DOHH2 (cell line): Measurements from ENCODE around the gene RNLS.

Experiments used
- H3F3A ChIP-seq: fragments of 200-600 bp; sonication (generic), shearing (Covaris generic); 2 replicates; pipeline ENCODE4 v1.6.0; 2016; ENCODE audit warnings: antibody characterized with exemption, mild to moderate bottlenecking; ENCODE audit not compliant: control insufficient read depth, insufficient read depth
- H3K27ac ChIP-seq: fragments of 200-600 bp; sonication (generic); 2 replicates; pipeline ENCODE4 v1.5.1; 2014; ENCODE audit warnings: low read depth, mild to moderate bottlenecking, low read length, moderate library complexity
- H3K27me3 ChIP-seq: fragments of 200-600 bp; sonication (generic); 2 replicates; pipeline ENCODE4 v1.6.1; 2014; ENCODE audit warnings: mild to moderate bottlenecking, low read length, mixed read lengths; ENCODE audit not compliant: control insufficient read depth
- H3K36me3 ChIP-seq: fragments of 200-600 bp; sonication (generic); 2 replicates; pipeline ENCODE4 v1.6.1; 2014; ENCODE audit warnings: mild to moderate bottlenecking, low read length, moderate library complexity, mixed read lengths; ENCODE audit not compliant: control insufficient read depth
- H3K4me1 ChIP-seq: fragments of 200-600 bp; sonication (generic); 2 replicates; pipeline ENCODE4 v1.6.1; 2014; ENCODE audit warnings: mild to moderate bottlenecking, low read length, mixed read lengths; ENCODE audit not compliant: control insufficient read depth
- H3K4me2 ChIP-seq: fragments of 200-600 bp; sonication (generic); 2 replicates; pipeline ENCODE4 v1.6.0; 2014; ENCODE audit warnings: mild to moderate bottlenecking, low read length, moderate library complexity
- H3K4me3 ChIP-seq: fragments of 200-600 bp; sonication (generic); 2 replicates; pipeline ENCODE4 v1.5.1; 2014; ENCODE audit warnings: mild to moderate bottlenecking, low read length, mixed read lengths
- H3K79me2 ChIP-seq: fragments of 200-600 bp; sonication (generic); 2 replicates; pipeline ENCODE4 v1.6.1; 2014; ENCODE audit warnings: mild to moderate bottlenecking, low read length, mixed read lengths; ENCODE audit not compliant: control insufficient read depth
- H3K9me2 ChIP-seq: fragments of 200-600 bp; sonication (generic); replicated peaks from 2 replicates; pipeline ENCODE4 v1.6.1; 2014; ENCODE audit warnings: mild to moderate bottlenecking, low read length, mixed read lengths; ENCODE audit not compliant: control insufficient read depth
- H3K9me3 ChIP-seq: fragments of 200-600 bp; sonication (generic); 2 replicates; pipeline ENCODE4 v1.6.1; 2014; ENCODE audit warnings: antibody characterized with exemption, low read length, mixed read lengths; ENCODE audit not compliant: control insufficient read depth, insufficient read depth
- H4K20me1 ChIP-seq: fragments of 200-600 bp; sonication (generic); 2 replicates; pipeline ENCODE4 v1.6.0; 2014; ENCODE audit warnings: low read depth, mild to moderate bottlenecking, antibody characterized with exemption, low read length, moderate library complexity; ENCODE audit not compliant: control insufficient read depth, insufficient read depth
- EZH2phosphoT487 ChIP-seq: fragments of 200-600 bp; sonication (generic); IDR thresholded peaks from 2 replicates; pipeline ENCODE4 v1.6.1; 2017; ENCODE audit warnings: borderline replicate concordance, mild to moderate bottlenecking, antibody characterized with exemption, low read length, moderate library complexity, mixed read lengths
- TF ChIP-seq, protein P1 (sequence below): fragments of 200-600 bp; sonication (generic); IDR thresholded peaks from one replicate; pipeline ENCODE4 v1.5.1; 2014; ENCODE audit warnings: antibody characterized with exemption, mild to moderate bottlenecking, low read depth, low read length; ENCODE audit not compliant: poor library complexity, severe bottlenecking

Gene RNLS

GRCh38 chr10:88463811-88464210 lies 119.3 kb downstream of the RNLS start:
- TF ChIP-seq EZH2phosphoT487 = no peak
- TF ChIP-seq, protein P1, sequence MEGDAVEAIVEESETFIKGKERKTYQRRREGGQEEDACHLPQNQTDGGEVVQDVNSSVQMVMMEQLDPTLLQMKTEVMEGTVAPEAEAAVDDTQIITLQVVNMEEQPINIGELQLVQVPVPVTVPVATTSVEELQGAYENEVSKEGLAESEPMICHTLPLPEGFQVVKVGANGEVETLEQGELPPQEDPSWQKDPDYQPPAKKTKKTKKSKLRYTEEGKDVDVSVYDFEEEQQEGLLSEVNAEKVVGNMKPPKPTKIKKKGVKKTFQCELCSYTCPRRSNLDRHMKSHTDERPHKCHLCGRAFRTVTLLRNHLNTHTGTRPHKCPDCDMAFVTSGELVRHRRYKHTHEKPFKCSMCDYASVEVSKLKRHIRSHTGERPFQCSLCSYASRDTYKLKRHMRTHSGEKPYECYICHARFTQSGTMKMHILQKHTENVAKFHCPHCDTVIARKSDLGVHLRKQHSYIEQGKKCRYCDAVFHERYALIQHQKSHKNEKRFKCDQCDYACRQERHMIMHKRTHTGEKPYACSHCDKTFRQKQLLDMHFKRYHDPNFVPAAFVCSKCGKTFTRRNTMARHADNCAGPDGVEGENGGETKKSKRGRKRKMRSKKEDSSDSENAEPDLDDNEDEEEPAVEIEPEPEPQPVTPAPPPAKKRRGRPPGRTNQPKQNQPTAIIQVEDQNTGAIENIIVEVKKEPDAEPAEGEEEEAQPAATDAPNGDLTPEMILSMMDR = no peak
- Histone ChIP-seq H4K20me1 (no peaks in the 10 kb centered on the region), H3K4me3 (no peak overlapping the region), H3K27ac (no peak overlapping the region), H3K9me3 (no peaks in the 10 kb centered on the region), H3K79me2 (no peaks in the 10 kb centered on the region), H3K4me1 (no peaks in the 10 kb centered on the region), H3F3A (no peaks in the 10 kb centered on the region), H3K4me2 (no peak overlapping the region), H3K9me2 (no peaks in the 10 kb centered on the region), H3K36me3 (no peaks in the 10 kb centered on the region), H3K27me3 (no peaks in the 10 kb centered on the region)

- H3K27ac ChIP-seq = no peak overlapping the region
- H3K79me2 ChIP-seq = no peaks in the 10 kb centered on the region
- no peaks in the 10 kb centered on the region for H3K9me3 ChIP-seq
- no peaks in the 10 kb centered on the region for H3F3A ChIP-seq
- H3K27me3 ChIP-seq = no peaks in the 10 kb centered on the region
- no peaks in the 10 kb centered on the region for H3K9me2 ChIP-seq
- H4K20me1 ChIP-seq = no peaks in the 10 kb centered on the region
- H3K4me3 ChIP-seq = no peak overlapping the region
- no peak for TF ChIP-seq EZH2phosphoT487
- TF ChIP-seq, protein P1 = no peak
- no peak overlapping the region for H3K4me2 ChIP-seq
- H3K36me3 ChIP-seq = no peaks in the 10 kb centered on the region
- no peaks in the 10 kb centered on the region for H3K4me1 ChIP-seq
Observed at GRCh38 chr10:88461426-88461825, 121.7 kb downstream of the RNLS start.

GRCh38 chr10:88459530-88459929 lies 123.6 kb downstream of the RNLS start:
- Histone ChIP-seq H3K36me3 (no peaks in the 10 kb centered on the region), H3K4me2 (no peak overlapping the region), H4K20me1 (no peaks in the 10 kb centered on the region), H3K9me3 (no peaks in the 10 kb centered on the region), H3K27me3 (no peaks in the 10 kb centered on the region), H3K79me2 (no peaks in the 10 kb centered on the region), H3F3A (no peaks in the 10 kb centered on the region), H3K4me3 (no peak overlapping the region), H3K4me1 (no peaks in the 10 kb centered on the region), H3K27ac (no peak overlapping the region), H3K9me2 (no peaks in the 10 kb centered on the region)
- no peak for TF ChIP-seq EZH2phosphoT487
- TF ChIP-seq, protein P1 = no peak

DNA sequence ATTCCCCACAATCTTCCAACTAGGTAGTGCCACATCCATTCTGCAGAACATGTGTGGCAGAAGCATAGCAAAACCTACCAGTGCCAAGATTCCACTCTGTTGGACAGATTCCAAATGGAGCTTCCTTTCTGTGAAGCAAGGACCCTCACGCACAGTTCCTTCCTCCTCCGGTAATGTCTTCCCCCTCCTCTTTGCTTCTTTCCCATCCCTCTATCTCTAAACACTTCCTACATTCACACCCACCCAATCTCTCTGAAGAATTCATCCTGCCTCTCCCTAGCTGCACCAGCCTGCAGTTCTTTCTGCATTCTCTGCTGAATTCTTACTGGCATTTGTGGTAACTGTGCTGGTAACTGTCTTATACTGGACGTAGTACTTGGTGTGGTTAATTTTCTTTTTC lies 124.9 kb downstream of the RNLS start:
- H4K20me1 ChIP-seq = no peaks in the 10 kb centered on the region
- H3K79me2 ChIP-seq = no peaks in the 10 kb centered on the region
- no peaks in the 10 kb centered on the region for H3K36me3 ChIP-seq
- H3K27me3 ChIP-seq = no peaks in the 10 kb centered on the region
- no peak for TF ChIP-seq EZH2phosphoT487
- TF ChIP-seq, protein P1 = no peak
- H3K9me3 ChIP-seq = no peaks in the 10 kb centered on the region
- no peaks in the 10 kb centered on the region for H3K4me1 ChIP-seq
- H3F3A ChIP-seq = no peaks in the 10 kb centered on the region
- H3K9me2 ChIP-seq = no peaks in the 10 kb centered on the region
- no peak overlapping the region for H3K4me2 ChIP-seq
- no peak overlapping the region for H3K4me3 ChIP-seq
- H3K27ac ChIP-seq = no peak overlapping the region
